Osteoblast (primary cell): Measurements from ENCODE around the gene RCSD1. TPM values are rescaled to one million over a fixed set of nuclear protein-coding genes. Genes with fewer than 3 reads are reported as not detected.
"Not testable (repeated sequence)": the region's sequence is repeated elsewhere in the genome, so short reads cannot be mapped to it uniquely, and the experiment has no call there.

ENCODE experiments used
- DNase-seq: peaks from one replicate; pipeline ENCODE4 v3.0.0; 2011; ENCODE audit warnings: low spot score, mixed read lengths; ENCODE audit not compliant: insufficient read length; ENCODE audit errors: missing footprints
- H2AFZ ChIP-seq: 2 replicates; pipeline ENCODE4 v1.6.0; 2011; ENCODE audit warnings: mild to moderate bottlenecking, low read length
- H3K27ac ChIP-seq: 2 replicates; pipeline ENCODE4 v1.5.1; 2011; ENCODE audit warnings: mild to moderate bottlenecking, low read depth, low read length, moderate library complexity
- H3K27me3 ChIP-seq: 2 replicates; pipeline ENCODE4 v1.6.0; 2012; ENCODE audit warnings: mild to moderate bottlenecking, control low read depth, inconsistent platforms, low read length, moderate library complexity; ENCODE audit not compliant: insufficient read depth
- H3K36me3 ChIP-seq: 2 replicates; pipeline ENCODE4 v1.5.1; 2011; ENCODE audit warnings: mild to moderate bottlenecking, low read length, control low read depth, moderate library complexity; ENCODE audit not compliant: insufficient read depth
- H3K4me1 ChIP-seq: 2 replicates; pipeline ENCODE4 v1.5.1; 2011; ENCODE audit warnings: mild to moderate bottlenecking, low read length, control low read depth, moderate library complexity; ENCODE audit not compliant: insufficient read depth
- H3K4me2 ChIP-seq: 2 replicates; pipeline ENCODE4 v1.6.0; 2011; ENCODE audit warnings: mild to moderate bottlenecking, low read length; ENCODE audit not compliant: insufficient read depth
- H3K4me3 ChIP-seq: fragments of 200-600 bp; sonication (generic); 3 replicates; pipeline ENCODE4 v1.5.1; 2012; ENCODE audit warnings: mild to moderate bottlenecking, low read length, inconsistent platforms; ENCODE audit not compliant: insufficient read depth
- H3K79me2 ChIP-seq: 2 replicates; pipeline ENCODE4 v1.6.0; 2012; ENCODE audit warnings: mild to moderate bottlenecking, low read length, control low read depth, inconsistent platforms; ENCODE audit not compliant: insufficient read depth
- H3K9me3 ChIP-seq: 2 replicates; pipeline ENCODE4 v1.5.1; 2011; ENCODE audit warnings: low read depth, low read length, control low read depth
- H4K20me1 ChIP-seq: 2 replicates; pipeline ENCODE4 v1.6.0; 2012; ENCODE audit warnings: mild to moderate bottlenecking, low read length, control low read depth; ENCODE audit not compliant: insufficient read depth
- total RNA-seq: library from RNA; depleted of rRNA; stranded (reverse); fragments of >200 nt; gene quantifications from 2 replicates; pipeline ENCODE4 v1.2.3, GENCODE V29; 2012
- TF ChIP-seq, protein P1 (sequence below): IDR thresholded peaks from 2 replicates; pipeline ENCODE4 v1.5.1; 2011; ENCODE audit warnings: mild to moderate bottlenecking, low read depth, low read length, moderate library complexity; ENCODE audit errors: extremely low read depth

The RCSD1 gene
- total RNA-seq, 1 donor: under 0.01 TPM

GRCh38 chr1:167602840-167603239 is 27.2 kb upstream of the RCSD1 start:
- no peaks in the 10 kb centered on the region for H3K79me2 ChIP-seq
- no peaks in the 10 kb centered on the region for H3K27me3 ChIP-seq
- H4K20me1 ChIP-seq: no peaks in the 10 kb centered on the region
- no peaks in the 10 kb centered on the region for H3K36me3 ChIP-seq
- no peak overlapping the region for H2AFZ ChIP-seq
- TF ChIP-seq, protein P1, sequence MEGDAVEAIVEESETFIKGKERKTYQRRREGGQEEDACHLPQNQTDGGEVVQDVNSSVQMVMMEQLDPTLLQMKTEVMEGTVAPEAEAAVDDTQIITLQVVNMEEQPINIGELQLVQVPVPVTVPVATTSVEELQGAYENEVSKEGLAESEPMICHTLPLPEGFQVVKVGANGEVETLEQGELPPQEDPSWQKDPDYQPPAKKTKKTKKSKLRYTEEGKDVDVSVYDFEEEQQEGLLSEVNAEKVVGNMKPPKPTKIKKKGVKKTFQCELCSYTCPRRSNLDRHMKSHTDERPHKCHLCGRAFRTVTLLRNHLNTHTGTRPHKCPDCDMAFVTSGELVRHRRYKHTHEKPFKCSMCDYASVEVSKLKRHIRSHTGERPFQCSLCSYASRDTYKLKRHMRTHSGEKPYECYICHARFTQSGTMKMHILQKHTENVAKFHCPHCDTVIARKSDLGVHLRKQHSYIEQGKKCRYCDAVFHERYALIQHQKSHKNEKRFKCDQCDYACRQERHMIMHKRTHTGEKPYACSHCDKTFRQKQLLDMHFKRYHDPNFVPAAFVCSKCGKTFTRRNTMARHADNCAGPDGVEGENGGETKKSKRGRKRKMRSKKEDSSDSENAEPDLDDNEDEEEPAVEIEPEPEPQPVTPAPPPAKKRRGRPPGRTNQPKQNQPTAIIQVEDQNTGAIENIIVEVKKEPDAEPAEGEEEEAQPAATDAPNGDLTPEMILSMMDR: no peak
- H3K4me1 ChIP-seq: peaks cover 5% of the 10 kb centered on the region
- no peaks in the 10 kb centered on the region for H3K9me3 ChIP-seq
- H3K27ac ChIP-seq: no peak overlapping the region
- no peak overlapping the region for H3K4me3 ChIP-seq
- DNase-seq: no peak
- no peak overlapping the region for H3K4me2 ChIP-seq

GRCh38 chr1:167605576-167605975 is 24.5 kb upstream of the RCSD1 start:
- H2AFZ ChIP-seq: no peak overlapping the region
- no peak overlapping the region for H3K4me3 ChIP-seq
- peak; percentile 68 for DNase-seq
- H3K4me1 ChIP-seq: no peaks in the 10 kb centered on the region
- H4K20me1 ChIP-seq: no peaks in the 10 kb centered on the region
- TF ChIP-seq, protein P1: no peak
- H3K4me2 ChIP-seq: no peak overlapping the region
- no peaks in the 10 kb centered on the region for H3K79me2 ChIP-seq
- no peaks in the 10 kb centered on the region for H3K36me3 ChIP-seq
- no peaks in the 10 kb centered on the region for H3K27me3 ChIP-seq
- no peak overlapping the region for H3K27ac ChIP-seq
- no peaks in the 10 kb centered on the region for H3K9me3 ChIP-seq

DNA sequence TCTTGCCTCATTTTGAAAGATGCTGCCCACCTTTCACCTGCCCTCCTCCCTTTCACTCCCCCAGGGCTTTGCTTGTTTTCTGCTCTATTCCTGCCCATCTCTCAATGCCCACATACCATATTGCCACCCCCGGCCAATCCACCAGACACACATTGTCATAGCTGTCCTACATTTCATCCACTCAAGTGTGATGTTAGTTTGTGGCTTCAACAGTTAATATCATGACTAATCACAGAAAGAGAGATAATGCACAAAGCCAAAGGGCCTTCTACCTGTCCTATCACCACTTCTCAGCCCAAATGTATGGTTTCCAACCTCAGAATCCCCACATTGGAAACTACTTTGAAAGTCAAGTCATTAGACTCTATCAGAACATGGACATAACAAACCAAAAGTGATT is 18.0 kb upstream of the RCSD1 start:
- Histone ChIP-seq H2AFZ (no peak overlapping the region), H3K4me2 (no peak overlapping the region), H3K27me3 (no peaks in the 10 kb centered on the region), H3K27ac (no peak overlapping the region), H3K9me3 (no peaks in the 10 kb centered on the region), H3K36me3 (no peaks in the 10 kb centered on the region), H4K20me1 (no peaks in the 10 kb centered on the region), H3K4me3 (no peak overlapping the region), H3K79me2 (no peaks in the 10 kb centered on the region), H3K4me1 (no peaks in the 10 kb centered on the region)
- TF ChIP-seq, protein P1: no peak
- DNase-seq: no peak

- no peaks in the 10 kb centered on the region for H4K20me1 ChIP-seq
- DNase-seq: no peak
- H2AFZ ChIP-seq: no peak overlapping the region
- no peaks in the 10 kb centered on the region for H3K9me3 ChIP-seq
- H3K79me2 ChIP-seq: no peaks in the 10 kb centered on the region
- H3K36me3 ChIP-seq: no peaks in the 10 kb centered on the region
- TF ChIP-seq, protein P1: no peak
- H3K4me2 ChIP-seq: no peak overlapping the region
- H3K4me1 ChIP-seq: peaks cover 6% of the 10 kb centered on the region
- H3K27me3 ChIP-seq: no peaks in the 10 kb centered on the region
- no peak overlapping the region for H3K4me3 ChIP-seq
- H3K27ac ChIP-seq: no peak overlapping the region
Measured at GRCh38 chr1:167612587-167613385, 17.2 kb upstream of the RCSD1 start.

- not testable (repeated sequence) for H3K36me3 ChIP-seq, H4K20me1 ChIP-seq, H3K4me2 ChIP-seq, H3K4me1 ChIP-seq, H3K27ac ChIP-seq, H3K79me2 ChIP-seq, H3K27me3 ChIP-seq, DNase-seq, H3K4me3 ChIP-seq, H2AFZ ChIP-seq, H3K9me3 ChIP-seq
Measured at GRCh38 chr1:167613984-167614383, 16.0 kb upstream of the RCSD1 start.
